ENCODE measurements around the gene TRIM15. TPM values are rescaled to one million over a fixed set of nuclear protein-coding genes. Genes with fewer than 3 reads are reported as not detected.
"Not testable (repeated sequence)": the region's sequence is repeated elsewhere in the genome, so short reads cannot be mapped to it uniquely, and the experiment has no call there.

Gene TRIM15
- polyA plus RNA-seq, 1 donor, result 51.7 TPM

- peak in 1 of 2 donors; percentile 76 for DNase-seq
- 74% methylated on average over 3 of the region's 10 CpGs for WGBS (ENCODE audit: insufficient coverage, low lambda C conversion rate)
- peak overlapping the region; percentile 52 for H3K27ac ChIP-seq (ENCODE audit: low read length)
- H3K4me3 ChIP-seq (ENCODE audit: low read length), result no peak overlapping the region
- no peaks in the 10 kb centered on the region for H3K36me3 ChIP-seq (ENCODE audit: control insufficient read depth, insufficient read depth, low read length)
- peaks cover 14% of the 10 kb centered on the region for H3K27me3 ChIP-seq (ENCODE audit: control insufficient read depth, insufficient read depth, low read length)
- H3K4me1 ChIP-seq (ENCODE audit: control insufficient read depth, insufficient read depth, low read length), result peaks cover 28% of the 10 kb centered on the region
- no peaks in the 10 kb centered on the region for H3K9me3 ChIP-seq (ENCODE audit: control insufficient read depth, low read depth, low read length)
These were observed 33.8 kb upstream of the TRIM15 start for GRCh38 chr6:30129265-30130178.

GRCh38 chr6:30130179-30130679 is 33.1 kb upstream of the TRIM15 start:
- no peak for DNase-seq
- peak overlapping the region; percentile 52 for H3K27ac ChIP-seq (ENCODE audit: low read length)
- peaks cover 14% of the 10 kb centered on the region for H3K27me3 ChIP-seq (ENCODE audit: control insufficient read depth, insufficient read depth, low read length)
- H3K36me3 ChIP-seq (ENCODE audit: control insufficient read depth, insufficient read depth, low read length), result no peaks in the 10 kb centered on the region
- no CpG with 5 or more reads among the region's 4 CpGs for WGBS (ENCODE audit: insufficient coverage, low lambda C conversion rate)
- no peak overlapping the region for H3K4me3 ChIP-seq (ENCODE audit: low read length)
- no peaks in the 10 kb centered on the region for H3K9me3 ChIP-seq (ENCODE audit: control insufficient read depth, low read depth, low read length)
- peaks cover 32% of the 10 kb centered on the region for H3K4me1 ChIP-seq (ENCODE audit: control insufficient read depth, insufficient read depth, low read length)

- peaks cover 39% of the 10 kb centered on the region for H3K4me1 ChIP-seq (ENCODE audit: control insufficient read depth, insufficient read depth, low read length)
- H3K4me3 ChIP-seq (ENCODE audit: low read length), result no peak overlapping the region
- no peaks in the 10 kb centered on the region for H3K9me3 ChIP-seq (ENCODE audit: control insufficient read depth, low read depth, low read length)
- no peaks in the 10 kb centered on the region for H3K36me3 ChIP-seq (ENCODE audit: control insufficient read depth, insufficient read depth, low read length)
- peaks cover 14% of the 10 kb centered on the region for H3K27me3 ChIP-seq (ENCODE audit: control insufficient read depth, insufficient read depth, low read length)
- 100% methylated on average over 1 of the region's 16 CpGs for WGBS (ENCODE audit: insufficient coverage, low lambda C conversion rate)
- DNase-seq, result peak; percentile 81 to 86
- peak overlapping the region; percentile 54 for H3K27ac ChIP-seq (ENCODE audit: low read length)
These were observed 32.2 kb upstream of the TRIM15 start for GRCh38 chr6:30130887-30131862.

GRCh38 chr6:30131947-30132497 is 31.3 kb upstream of the TRIM15 start:
- WGBS (ENCODE audit: insufficient coverage, low lambda C conversion rate), result no CpG with 5 or more reads among the region's 2 CpGs
- peaks cover 47% of the 10 kb centered on the region for H3K4me1 ChIP-seq (ENCODE audit: control insufficient read depth, insufficient read depth, low read length)
- H3K4me3 ChIP-seq (ENCODE audit: low read length), result no peak overlapping the region
- no peaks in the 10 kb centered on the region for H3K9me3 ChIP-seq (ENCODE audit: control insufficient read depth, low read depth, low read length)
- DNase-seq, result no peak
- H3K27me3 ChIP-seq (ENCODE audit: control insufficient read depth, insufficient read depth, low read length), result peaks cover 14% of the 10 kb centered on the region
- peak overlapping the region; percentile 54 for H3K27ac ChIP-seq (ENCODE audit: low read length)
- no peaks in the 10 kb centered on the region for H3K36me3 ChIP-seq (ENCODE audit: control insufficient read depth, insufficient read depth, low read length)

- DNase-seq, result peak in 1 of 2 donors; percentile 5
- H3K9me3 ChIP-seq (ENCODE audit: control insufficient read depth, low read depth, low read length), result no peaks in the 10 kb centered on the region
- H3K4me1 ChIP-seq (ENCODE audit: control insufficient read depth, insufficient read depth, low read length), result peaks cover 42% of the 10 kb centered on the region
- no peak overlapping the region for H3K4me3 ChIP-seq (ENCODE audit: low read length)
- no peaks in the 10 kb centered on the region for H3K27me3 ChIP-seq (ENCODE audit: control insufficient read depth, insufficient read depth, low read length)
- peak overlapping the region; percentile 84 for H3K27ac ChIP-seq (ENCODE audit: low read length)
- no CpG with 5 or more reads among the region's 2 CpGs for WGBS (ENCODE audit: insufficient coverage, low lambda C conversion rate)
- H3K36me3 ChIP-seq (ENCODE audit: control insufficient read depth, insufficient read depth, low read length), result no peaks in the 10 kb centered on the region
These were observed 28.2 kb upstream of the TRIM15 start for GRCh38 chr6:30135147-30135546.

GRCh38 chr6:30135757-30136156 is 27.6 kb upstream of the TRIM15 start, which contains the start of gene TRIM40:
TSS of gene TRIM40 (plus strand) at chr6:30136140. CDS start at chr6:30137037, 897 bp downstream.
- no peak within 1 kb of the TSS for H3K4me3 ChIP-seq (ENCODE audit: low read length)
- H3K27me3 ChIP-seq (ENCODE audit: control insufficient read depth, insufficient read depth, low read length), result no peaks in the 10 kb centered on the region
- WGBS (ENCODE audit: insufficient coverage, low lambda C conversion rate), result 14% methylated on average over 2 of the region's 4 CpGs
- peaks cover 36% of the 10 kb centered on the region for H3K4me1 ChIP-seq (ENCODE audit: control insufficient read depth, insufficient read depth, low read length)
- no peaks in the 10 kb centered on the region for H3K9me3 ChIP-seq (ENCODE audit: control insufficient read depth, low read depth, low read length)
- peak within 1 kb of the TSS; percentile 84 for H3K27ac ChIP-seq (ENCODE audit: low read length)
- H3K36me3 ChIP-seq (ENCODE audit: control insufficient read depth, insufficient read depth, low read length), result no peaks in the 10 kb centered on the region
- DNase-seq, result peak; percentile 93 to 97

GRCh38 chr6:30136570-30137286 is 26.6 kb upstream of the TRIM15 start:
- DNase-seq, result no peak
- Histone ChIP-seq H3K36me3 (ENCODE audit: control insufficient read depth, insufficient read depth, low read length) (no peaks in the 10 kb centered on the region), H3K4me3 (ENCODE audit: low read length) (no peak overlapping the region), H3K27ac (ENCODE audit: low read length) (peak overlapping the region; percentile 75), H3K9me3 (ENCODE audit: control insufficient read depth, low read depth, low read length) (no peaks in the 10 kb centered on the region), H3K27me3 (ENCODE audit: control insufficient read depth, insufficient read depth, low read length) (no peaks in the 10 kb centered on the region), H3K4me1 (ENCODE audit: control insufficient read depth, insufficient read depth, low read length) (peaks cover 33% of the 10 kb centered on the region)
- WGBS (ENCODE audit: insufficient coverage, low lambda C conversion rate), result 100% methylated on average over 1 of the region's 11 CpGs

- not testable (repeated sequence) for H3K4me3 ChIP-seq (ENCODE audit: low read length); H3K9me3 ChIP-seq (ENCODE audit: control insufficient read depth, low read depth, low read length); H3K27me3 ChIP-seq (ENCODE audit: control insufficient read depth, insufficient read depth, low read length); H3K27ac ChIP-seq (ENCODE audit: low read length); DNase-seq; H3K36me3 ChIP-seq (ENCODE audit: control insufficient read depth, insufficient read depth, low read length)
- WGBS (ENCODE audit: insufficient coverage, low lambda C conversion rate), result 100% methylated on average over 1 of the region's 8 CpGs
- peaks cover 31% of the 10 kb centered on the region for H3K4me1 ChIP-seq (ENCODE audit: control insufficient read depth, insufficient read depth, low read length)
These were observed 23.1 kb upstream of the TRIM15 start for GRCh38 chr6:30140240-30140639.

GRCh38 chr6:30142665-30143064 is 20.7 kb upstream of the TRIM15 start:
- Histone ChIP-seq H3K9me3 (ENCODE audit: control insufficient read depth, low read depth, low read length) (no peaks in the 10 kb centered on the region), H3K4me1 (ENCODE audit: control insufficient read depth, insufficient read depth, low read length) (peaks cover 15% of the 10 kb centered on the region), H3K27me3 (ENCODE audit: control insufficient read depth, insufficient read depth, low read length) (no peaks in the 10 kb centered on the region), H3K4me3 (ENCODE audit: low read length) (no peak overlapping the region), H3K36me3 (ENCODE audit: control insufficient read depth, insufficient read depth, low read length) (no peaks in the 10 kb centered on the region), H3K27ac (ENCODE audit: low read length) (no peak overlapping the region)
- DNase-seq, result no peak
- 76% methylated on average over 3 of the region's 3 CpGs for WGBS (ENCODE audit: insufficient coverage, low lambda C conversion rate)
